HEK293 (cell line): Measurements from ENCODE around the gene DHRS7.

Experiments used
- CTCF ChIA-PET: fragments of 350-600 bp; formaldehyde crosslinking; extraction: SDS; loops from one replicate; lab custom pipeline; 2021; ENCODE audit warnings: antibody characterized with exemption; lab: Yijun Ruan, JAX
- POLR2A ChIA-PET: fragments of 300-600 bp; formaldehyde crosslinking; extraction: SDS; loops from one replicate; lab custom pipeline; 2020; ENCODE audit warnings: antibody characterized with exemption, inconsistent platforms; lab: Yijun Ruan, JAX
- H3K27ac ChIP-seq: fragments of 200-500 bp; sonication (Bioruptor generic); 2 replicates; pipeline ENCODE4 v1.5.1; 2014; ENCODE audit warnings: low read depth, low read length, control low read depth, inconsistent platforms; ENCODE audit errors: extremely low read depth
- H3K36me3 ChIP-seq, 2 experiments: fragments of 200-500 bp in 1 of 2; sonication (Bioruptor generic) in 1 of 2; 1 replicate in 1 of 2; 2 replicates in 1 of 2; pipeline ENCODE4 v1.5.1; 2014 to 2017; ENCODE audit warnings: inconsistent platforms in 2 of 2, low read length in 2 of 2; ENCODE audit not compliant: control insufficient read depth in 2 of 2, insufficient read depth in 1 of 2
- H3K4me1 ChIP-seq: fragments of 200-500 bp; sonication (Bioruptor generic); 2 replicates; pipeline ENCODE4 v1.5.1; 2014; ENCODE audit warnings: mild to moderate bottlenecking, low read length, inconsistent platforms; ENCODE audit not compliant: control insufficient read depth, insufficient read depth
- H3K4me3 ChIP-seq: 2 replicates; pipeline ENCODE4 v1.5.1; 2011; ENCODE audit warnings: low read depth, mild to moderate bottlenecking, control low read depth, low read length, moderate library complexity
- H3K9me3 ChIP-seq: fragments of 200-500 bp; sonication (Bioruptor generic); 2 replicates; pipeline ENCODE4 v1.5.1; 2014; ENCODE audit warnings: low read depth, low read length, inconsistent platforms; ENCODE audit not compliant: control insufficient read depth, insufficient read depth
- PRDM1 ChIP-seq: fragments of 450-650 bp; formaldehyde crosslinking; IDR thresholded peaks from 2 replicates; pipeline ENCODE4; 2016; ENCODE audit warnings: missing biosample characterization, missing genetic modification characterization
- ZEB2 ChIP-seq: fragments of 450-650 bp; formaldehyde crosslinking; IDR thresholded peaks from 2 replicates; pipeline ENCODE4 v1.5.1; 2016; ENCODE audit warnings: missing biosample characterization, missing genetic modification characterization
- ZNF133 ChIP-seq: fragments of 450-650 bp; formaldehyde crosslinking; IDR thresholded peaks from 2 replicates; pipeline ENCODE4 v1.5.1; 2016; ENCODE audit warnings: missing biosample characterization, missing genetic modification characterization
- ZNF138 ChIP-seq: fragments of 450-650 bp; formaldehyde crosslinking; IDR thresholded peaks from 2 replicates; pipeline ENCODE4 v1.5.1; 2016; ENCODE audit warnings: missing biosample characterization, missing genetic modification characterization, borderline replicate concordance
- ZNF23 ChIP-seq: fragments of 450-650 bp; formaldehyde crosslinking; IDR thresholded peaks from 2 replicates; pipeline ENCODE4 v1.5.1; 2016; ENCODE audit warnings: missing biosample characterization, missing genetic modification characterization, borderline replicate concordance
- ZNF274 ChIP-seq, 2 experiments: fragments of 200-500 bp in 1 of 2; fragments of 450-650 bp in 1 of 2; sonication (Bioruptor generic) in 1 of 2; formaldehyde crosslinking in 1 of 2; IDR thresholded peaks; 2 replicates each; pipeline versions ENCODE4 v1.5.1 to v1.6.1; 2014 to 2016; ENCODE audit warnings: borderline replicate concordance in 1 of 2, inconsistent platforms in 1 of 2, low read length in 1 of 2, missing biosample characterization in 1 of 2, missing genetic modification characterization in 1 of 2
- ZNF302 ChIP-seq: fragments of 450-650 bp; formaldehyde crosslinking; IDR thresholded peaks from 2 replicates; pipeline ENCODE4 v1.5.1; 2016; ENCODE audit warnings: missing biosample characterization, missing genetic modification characterization, low read depth
- ZNF37A ChIP-seq: fragments of 450-650 bp; IDR thresholded peaks from 2 replicates; pipeline ENCODE4 v1.5.1; 2018; ENCODE audit warnings: missing biosample characterization, missing genetic modification characterization
- ZNF404 ChIP-seq: fragments of 450-650 bp; formaldehyde crosslinking; IDR thresholded peaks from 2 replicates; pipeline ENCODE4 v1.5.1; 2017; ENCODE audit warnings: missing biosample characterization, missing genetic modification characterization
- ZNF501 ChIP-seq: fragments of 450-650 bp; formaldehyde crosslinking; IDR thresholded peaks from 2 replicates; pipeline ENCODE4 v1.5.1; 2016; ENCODE audit warnings: missing biosample characterization, missing genetic modification characterization
- ZNF544 ChIP-seq: fragments of 450-650 bp; formaldehyde crosslinking; IDR thresholded peaks from 2 replicates; pipeline ENCODE4 v1.5.0; 2017; ENCODE audit warnings: missing biosample characterization, missing genetic modification characterization
- ZNF555 ChIP-seq: fragments of 450-650 bp; formaldehyde crosslinking; conservative IDR thresholded peaks from 2 replicates; pipeline ENCODE4 v1.5.1; 2017; ENCODE audit warnings: missing biosample characterization, mild to moderate bottlenecking, missing genetic modification characterization, inconsistent platforms
- ZNF561 ChIP-seq: fragments of 450-650 bp; IDR thresholded peaks from 2 replicates; pipeline ENCODE4 v1.5.1; 2018; ENCODE audit warnings: missing biosample characterization, missing genetic modification characterization, borderline replicate concordance
- ZNF654 ChIP-seq: fragments of 450-650 bp; formaldehyde crosslinking; IDR thresholded peaks from 2 replicates; pipeline ENCODE4 v1.5.1; 2016; ENCODE audit warnings: low read depth, missing biosample characterization, missing genetic modification characterization
- ZNF776 ChIP-seq: fragments of 450-650 bp; formaldehyde crosslinking; IDR thresholded peaks from 2 replicates; pipeline ENCODE4 v1.5.0; 2017; ENCODE audit warnings: missing biosample characterization, missing genetic modification characterization, borderline replicate concordance
- TF ChIP-seq, protein P1 (sequence below): fragments of 450-650 bp; formaldehyde crosslinking; IDR thresholded peaks from 2 replicates; pipeline ENCODE4 v1.5.1; 2017; ENCODE audit warnings: missing biosample characterization, missing genetic modification characterization
- TF ChIP-seq, protein P2 (sequence below): fragments of 450-650 bp; formaldehyde crosslinking; IDR thresholded peaks from 2 replicates; pipeline ENCODE4 v1.5.1; 2016; ENCODE audit warnings: missing biosample characterization, missing genetic modification characterization
- TF ChIP-seq, protein P3 (sequence below): fragments of 450-650 bp; formaldehyde crosslinking; IDR thresholded peaks from 2 replicates; pipeline ENCODE4 v1.5.1; 2016; ENCODE audit warnings: missing biosample characterization, missing genetic modification characterization
- TF ChIP-seq, protein P4 (sequence below): fragments of 450-650 bp; formaldehyde crosslinking; IDR thresholded peaks from 2 replicates; pipeline ENCODE4 v1.5.1; 2016; ENCODE audit warnings: missing biosample characterization, missing genetic modification characterization
- TF ChIP-seq, protein P5 (sequence below): fragments of 450-650 bp; formaldehyde crosslinking; IDR thresholded peaks from 2 replicates; pipeline ENCODE4 v1.5.1; 2016; ENCODE audit warnings: missing biosample characterization, missing genetic modification characterization

The DHRS7 gene

DNA sequence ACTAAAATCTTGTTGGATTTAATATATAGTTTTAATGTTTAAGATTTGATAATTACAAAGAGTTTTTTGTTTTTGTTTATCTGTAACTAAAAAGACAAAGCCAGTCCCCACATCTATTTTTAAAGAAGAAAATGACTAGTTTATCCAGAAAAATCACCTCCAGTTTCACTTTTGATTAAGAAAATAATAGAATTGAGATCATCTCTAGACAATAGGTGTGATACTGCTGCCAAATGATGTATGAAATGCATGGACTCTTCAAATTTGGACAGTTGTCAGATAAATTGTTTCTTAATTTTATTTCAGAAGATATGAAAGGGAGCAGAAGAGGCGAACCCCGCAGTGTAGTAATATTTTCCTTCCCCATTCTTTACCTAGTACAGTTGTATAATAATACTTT is 53.5 kb downstream of the DHRS7 start:
- TF ChIP-seq, protein P1, sequence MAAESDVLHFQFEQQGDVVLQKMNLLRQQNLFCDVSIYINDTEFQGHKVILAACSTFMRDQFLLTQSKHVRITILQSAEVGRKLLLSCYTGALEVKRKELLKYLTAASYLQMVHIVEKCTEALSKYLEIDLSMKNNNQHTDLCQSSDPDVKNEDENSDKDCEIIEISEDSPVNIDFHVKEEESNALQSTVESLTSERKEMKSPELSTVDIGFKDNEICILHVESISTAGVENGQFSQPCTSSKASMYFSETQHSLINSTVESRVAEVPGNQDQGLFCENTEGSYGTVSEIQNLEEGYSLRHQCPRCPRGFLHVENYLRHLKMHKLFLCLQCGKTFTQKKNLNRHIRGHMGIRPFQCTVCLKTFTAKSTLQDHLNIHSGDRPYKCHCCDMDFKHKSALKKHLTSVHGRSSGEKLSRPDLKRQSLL (tag by site-specific recombination) = no peak
- TF ChIP-seq ZNF776 (no peak), ZNF23 (tag by site-specific recombination) (no peak), ZNF37A (tag by site-specific recombination) (no peak), ZNF544 (no peak), ZNF302 (no peak), ZNF133 (no peak), ZNF138 (tag by site-specific recombination) (no peak), ZNF501 (tag by site-specific recombination) (no peak), ZNF654 (tag by site-specific recombination) (no peak), ZNF274 (IDR thresholded peaks at IDR 0.05; ENCODE audit: low read length) (no peak), ZNF274 (tag by site-specific recombination; IDR thresholded peaks at IDR 0.05; ENCODE audit: borderline replicate concordance) (no peak)
- TF ChIP-seq, protein P2, sequence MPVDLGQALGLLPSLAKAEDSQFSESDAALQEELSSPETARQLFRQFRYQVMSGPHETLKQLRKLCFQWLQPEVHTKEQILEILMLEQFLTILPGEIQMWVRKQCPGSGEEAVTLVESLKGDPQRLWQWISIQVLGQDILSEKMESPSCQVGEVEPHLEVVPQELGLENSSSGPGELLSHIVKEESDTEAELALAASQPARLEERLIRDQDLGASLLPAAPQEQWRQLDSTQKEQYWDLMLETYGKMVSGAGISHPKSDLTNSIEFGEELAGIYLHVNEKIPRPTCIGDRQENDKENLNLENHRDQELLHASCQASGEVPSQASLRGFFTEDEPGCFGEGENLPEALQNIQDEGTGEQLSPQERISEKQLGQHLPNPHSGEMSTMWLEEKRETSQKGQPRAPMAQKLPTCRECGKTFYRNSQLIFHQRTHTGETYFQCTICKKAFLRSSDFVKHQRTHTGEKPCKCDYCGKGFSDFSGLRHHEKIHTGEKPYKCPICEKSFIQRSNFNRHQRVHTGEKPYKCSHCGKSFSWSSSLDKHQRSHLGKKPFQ = no peak
- no peaks in the 10 kb centered on the region for H3K4me1 ChIP-seq
- no peak overlapping the region for H3K27ac ChIP-seq
- ChIA-PET POLR2A (no interaction called here), CTCF (no interaction called here)
- H3K4me3 ChIP-seq = no peak overlapping the region
- H3K9me3 ChIP-seq = no peaks in the 10 kb centered on the region
- H3K36me3 ChIP-seq = peaks cover 6 to 41% of the 10 kb centered on the region in 2 experiments; a peak in 1 of 3 replicates

DNA sequence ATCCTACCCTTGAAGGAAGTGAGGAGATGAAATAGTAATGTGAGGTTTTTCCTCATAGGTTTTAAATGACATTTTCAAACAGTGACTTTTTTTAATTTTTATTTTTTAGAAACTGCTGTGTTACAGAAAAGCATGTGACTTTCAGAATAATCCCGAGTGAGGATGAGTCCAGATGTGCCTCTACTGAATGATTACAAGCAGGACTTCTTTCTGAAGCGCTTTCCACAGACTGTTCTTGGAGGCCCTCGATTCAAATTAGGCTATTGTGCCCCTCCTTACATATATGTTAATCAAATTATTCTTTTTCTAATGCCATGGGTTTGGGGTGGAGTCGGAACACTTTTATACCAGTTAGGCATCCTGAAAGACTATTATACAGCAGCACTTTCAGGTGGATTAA is 57.7 kb downstream of the DHRS7 start:
- ChIA-PET POLR2A (no interaction called here), CTCF (no interaction called here)
- no peak for TF ChIP-seq PRDM1 (tag by site-specific recombination)
- no peak for TF ChIP-seq ZEB2 (tag by site-specific recombination)
- TF ChIP-seq ZNF561 (tag by site-specific recombination) = no peak
- TF ChIP-seq ZNF404 (tag by site-specific recombination) = no peak
- TF ChIP-seq, protein P3, sequence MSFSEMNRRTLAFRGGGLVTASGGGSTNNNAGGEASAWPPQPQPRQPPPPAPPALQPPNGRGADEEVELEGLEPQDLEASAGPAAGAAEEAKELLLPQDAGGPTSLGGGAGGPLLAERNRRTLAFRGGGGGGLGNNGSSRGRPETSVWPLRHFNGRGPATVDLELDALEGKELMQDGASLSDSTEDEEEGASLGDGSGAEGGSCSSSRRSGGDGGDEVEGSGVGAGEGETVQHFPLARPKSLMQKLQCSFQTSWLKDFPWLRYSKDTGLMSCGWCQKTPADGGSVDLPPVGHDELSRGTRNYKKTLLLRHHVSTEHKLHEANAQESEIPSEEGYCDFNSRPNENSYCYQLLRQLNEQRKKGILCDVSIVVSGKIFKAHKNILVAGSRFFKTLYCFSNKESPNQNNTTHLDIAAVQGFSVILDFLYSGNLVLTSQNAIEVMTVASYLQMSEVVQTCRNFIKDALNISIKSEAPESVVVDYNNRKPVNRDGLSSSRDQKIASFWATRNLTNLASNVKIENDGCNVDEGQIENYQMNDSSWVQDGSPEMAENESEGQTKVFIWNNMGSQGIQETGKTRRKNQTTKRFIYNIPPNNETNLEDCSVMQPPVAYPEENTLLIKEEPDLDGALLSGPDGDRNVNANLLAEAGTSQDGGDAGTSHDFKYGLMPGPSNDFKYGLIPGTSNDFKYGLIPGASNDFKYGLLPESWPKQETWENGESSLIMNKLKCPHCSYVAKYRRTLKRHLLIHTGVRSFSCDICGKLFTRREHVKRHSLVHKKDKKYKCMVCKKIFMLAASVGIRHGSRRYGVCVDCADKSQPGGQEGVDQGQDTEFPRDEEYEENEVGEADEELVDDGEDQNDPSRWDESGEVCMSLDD (tag by site-specific recombination) = no peak
- TF ChIP-seq ZNF274 (IDR thresholded peaks at IDR 0.05; ENCODE audit: low read length) = no peak
- no peak for TF ChIP-seq ZNF274 (tag by site-specific recombination; IDR thresholded peaks at IDR 0.05; ENCODE audit: borderline replicate concordance)
- TF ChIP-seq, protein P4, sequence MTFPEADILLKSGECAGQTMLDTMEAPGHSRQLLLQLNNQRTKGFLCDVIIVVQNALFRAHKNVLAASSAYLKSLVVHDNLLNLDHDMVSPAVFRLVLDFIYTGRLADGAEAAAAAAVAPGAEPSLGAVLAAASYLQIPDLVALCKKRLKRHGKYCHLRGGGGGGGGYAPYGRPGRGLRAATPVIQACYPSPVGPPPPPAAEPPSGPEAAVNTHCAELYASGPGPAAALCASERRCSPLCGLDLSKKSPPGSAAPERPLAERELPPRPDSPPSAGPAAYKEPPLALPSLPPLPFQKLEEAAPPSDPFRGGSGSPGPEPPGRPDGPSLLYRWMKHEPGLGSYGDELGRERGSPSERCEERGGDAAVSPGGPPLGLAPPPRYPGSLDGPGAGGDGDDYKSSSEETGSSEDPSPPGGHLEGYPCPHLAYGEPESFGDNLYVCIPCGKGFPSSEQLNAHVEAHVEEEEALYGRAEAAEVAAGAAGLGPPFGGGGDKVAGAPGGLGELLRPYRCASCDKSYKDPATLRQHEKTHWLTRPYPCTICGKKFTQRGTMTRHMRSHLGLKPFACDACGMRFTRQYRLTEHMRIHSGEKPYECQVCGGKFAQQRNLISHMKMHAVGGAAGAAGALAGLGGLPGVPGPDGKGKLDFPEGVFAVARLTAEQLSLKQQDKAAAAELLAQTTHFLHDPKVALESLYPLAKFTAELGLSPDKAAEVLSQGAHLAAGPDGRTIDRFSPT (tag by site-specific recombination) = no peak
- no peak for TF ChIP-seq ZNF555
- TF ChIP-seq, protein P5, sequence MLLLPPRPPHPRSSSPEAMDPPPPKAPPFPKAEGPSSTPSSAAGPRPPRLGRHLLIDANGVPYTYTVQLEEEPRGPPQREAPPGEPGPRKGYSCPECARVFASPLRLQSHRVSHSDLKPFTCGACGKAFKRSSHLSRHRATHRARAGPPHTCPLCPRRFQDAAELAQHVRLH = no peak
- no peaks in the 10 kb centered on the region for H3K9me3 ChIP-seq
- H3K4me1 ChIP-seq = no peaks in the 10 kb centered on the region
- no peak overlapping the region for H3K27ac ChIP-seq
- no peak overlapping the region for H3K4me3 ChIP-seq
- H3K36me3 ChIP-seq = peaks cover 6 to 23% of the 10 kb centered on the region in 2 experiments; a peak in 1 of 3 replicates
